ENCODE data around the gene MELTF. TPM values are rescaled to one million over a fixed set of nuclear protein-coding genes. Genes with fewer than 3 reads are reported as not detected.

MELTF gene
- total and polyA plus RNA-seq, 3 experiments from 2014 or later: 0.36 to 3.0 (median 2.2) TPM

DNA sequence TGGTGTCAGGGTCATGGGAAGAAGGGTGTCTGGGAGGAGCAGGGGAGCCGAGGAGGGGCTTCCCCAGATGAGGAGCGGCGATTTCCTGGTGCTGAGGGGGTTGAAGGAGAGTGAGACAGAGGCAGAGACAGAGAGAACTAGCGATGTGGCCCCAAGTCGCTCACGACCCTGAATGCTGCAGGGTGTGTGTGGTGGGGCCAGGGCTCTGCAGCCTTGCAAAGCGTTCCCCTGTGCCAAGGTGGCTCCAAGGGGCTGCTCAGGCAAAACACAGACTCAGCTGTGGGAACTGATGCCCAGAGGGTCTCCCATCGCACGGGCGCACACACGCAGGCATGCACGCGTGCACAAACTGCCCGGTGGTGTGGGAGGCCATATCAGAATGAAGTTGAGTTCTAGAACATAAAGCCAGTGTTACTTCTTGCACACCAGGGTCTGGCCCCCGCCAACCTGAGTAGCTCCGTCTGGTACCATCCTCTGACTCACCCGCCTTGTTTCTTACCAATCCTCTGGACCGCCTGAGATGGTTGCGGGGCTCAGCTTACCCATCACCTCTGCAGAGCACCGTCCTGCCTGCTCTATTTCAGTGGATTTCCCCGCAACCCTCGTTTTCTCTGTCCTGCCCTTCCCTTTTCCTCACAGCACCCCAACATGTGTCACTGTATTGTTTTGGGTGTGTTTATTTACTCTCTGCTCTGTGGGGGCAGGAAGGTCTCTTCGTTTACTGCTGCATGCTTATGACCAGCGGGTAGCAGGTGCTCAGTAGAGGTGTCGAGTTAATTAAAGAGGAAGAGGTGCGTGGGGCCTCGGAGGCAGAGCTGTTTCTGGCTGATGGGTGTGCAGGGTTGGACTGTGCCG is 4.5 kb downstream of the MELTF start:
- H3K4me1 Mint-ChIP-seq: peaks cover 5 to 18% (median 10%) of the 10 kb centered on the region in 3 donors
- POLR2A ChIA-PET: no interaction called here
- H3K4me3 Mint-ChIP-seq: peak overlapping the region in 2 of 7 donors; percentile 10 to 49
- H3K36me3 ChIP-seq (ENCODE audit: insufficient read depth, low read length): no peaks in the 10 kb centered on the region
- no peak overlapping the region for H3K4me3 ChIP-seq (ENCODE audit: low read length)
- H3K4me1 ChIP-seq (ENCODE audit: insufficient read depth, low read length): no peaks in the 10 kb centered on the region
- H3K27me3 Mint-ChIP-seq: peaks cover 6 to 10% of the 10 kb centered on the region in 2 donors
- no peaks in the 10 kb centered on the region for H3K27me3 ChIP-seq (ENCODE audit: insufficient read depth, low read length, poor library complexity, severe bottlenecking)
- H3K36me3 Mint-ChIP-seq: no peaks in the 10 kb centered on the region
- H3K9me3 Mint-ChIP-seq: no peaks in the 10 kb centered on the region
- peak overlapping the region in 1 of 8 donors; percentile 12 for H3K27ac Mint-ChIP-seq
- CTCF ChIA-PET: no interaction called here
- peak in 1 of 5 donors; percentile 22 for DNase-seq
- H3K9me3 ChIP-seq (ENCODE audit: low read length): no peaks in the 10 kb centered on the region
- no peak overlapping the region for H3K27ac ChIP-seq (ENCODE audit: low read depth, low read length)

DNA sequence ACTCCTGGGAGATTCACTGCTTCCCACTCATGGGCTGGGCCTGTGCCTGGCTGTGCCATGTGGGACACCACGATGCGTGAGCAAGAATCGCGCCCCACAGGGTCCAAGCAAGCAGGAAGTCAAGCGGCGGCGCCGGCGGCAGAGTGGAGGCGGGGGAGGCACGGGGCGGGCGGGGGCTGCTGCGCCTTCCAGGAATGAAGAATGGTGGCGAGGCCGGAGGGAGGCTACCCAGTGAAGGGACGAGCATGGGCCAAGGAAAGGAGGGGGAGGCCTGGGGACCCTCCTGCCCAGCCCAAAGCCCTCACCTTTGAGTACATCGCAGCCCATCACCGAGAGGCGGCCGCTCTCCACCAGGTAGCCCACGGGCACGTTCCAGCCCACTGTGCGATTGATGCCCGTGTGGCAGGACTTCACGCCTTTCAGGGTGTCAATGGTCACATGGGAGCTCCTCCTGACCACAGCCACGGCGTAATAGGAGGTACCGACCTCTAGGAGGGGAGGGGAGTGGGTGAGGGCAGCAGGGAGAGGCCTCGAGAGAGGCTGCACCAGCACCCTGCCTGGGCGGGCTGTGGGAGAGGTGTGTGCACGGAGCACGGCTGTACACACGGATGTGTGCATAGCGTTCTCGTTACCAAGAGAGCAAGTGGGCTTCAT is 5.5 kb downstream of the MELTF start:
- H3K27me3 ChIP-seq (ENCODE audit: insufficient read depth, low read length, poor library complexity, severe bottlenecking): no peaks in the 10 kb centered on the region
- H3K9me3 Mint-ChIP-seq: no peaks in the 10 kb centered on the region
- peaks cover 5 to 10% of the 10 kb centered on the region in 2 donors for H3K27me3 Mint-ChIP-seq
- no peak overlapping the region for H3K4me3 ChIP-seq (ENCODE audit: low read length)
- H3K27ac Mint-ChIP-seq: peak overlapping the region in 1 of 8 donors; percentile 24
- peaks cover 5 to 16% (median 8%) of the 10 kb centered on the region in 3 donors for H3K4me1 Mint-ChIP-seq
- H3K4me1 ChIP-seq (ENCODE audit: insufficient read depth, low read length): no peaks in the 10 kb centered on the region
- ChIA-PET POLR2A (no interaction called here), CTCF (no interaction called here)
- H3K36me3 ChIP-seq (ENCODE audit: insufficient read depth, low read length): no peaks in the 10 kb centered on the region
- peak in 1 of 5 donors; percentile 41 for DNase-seq
- no peaks in the 10 kb centered on the region for H3K9me3 ChIP-seq (ENCODE audit: low read length)
- H3K36me3 Mint-ChIP-seq: no peaks in the 10 kb centered on the region
- peak overlapping the region in 3 of 7 donors; percentile 6 to 44 (median 42) for H3K4me3 Mint-ChIP-seq
- H3K27ac ChIP-seq (ENCODE audit: low read depth, low read length): no peak overlapping the region

DNA sequence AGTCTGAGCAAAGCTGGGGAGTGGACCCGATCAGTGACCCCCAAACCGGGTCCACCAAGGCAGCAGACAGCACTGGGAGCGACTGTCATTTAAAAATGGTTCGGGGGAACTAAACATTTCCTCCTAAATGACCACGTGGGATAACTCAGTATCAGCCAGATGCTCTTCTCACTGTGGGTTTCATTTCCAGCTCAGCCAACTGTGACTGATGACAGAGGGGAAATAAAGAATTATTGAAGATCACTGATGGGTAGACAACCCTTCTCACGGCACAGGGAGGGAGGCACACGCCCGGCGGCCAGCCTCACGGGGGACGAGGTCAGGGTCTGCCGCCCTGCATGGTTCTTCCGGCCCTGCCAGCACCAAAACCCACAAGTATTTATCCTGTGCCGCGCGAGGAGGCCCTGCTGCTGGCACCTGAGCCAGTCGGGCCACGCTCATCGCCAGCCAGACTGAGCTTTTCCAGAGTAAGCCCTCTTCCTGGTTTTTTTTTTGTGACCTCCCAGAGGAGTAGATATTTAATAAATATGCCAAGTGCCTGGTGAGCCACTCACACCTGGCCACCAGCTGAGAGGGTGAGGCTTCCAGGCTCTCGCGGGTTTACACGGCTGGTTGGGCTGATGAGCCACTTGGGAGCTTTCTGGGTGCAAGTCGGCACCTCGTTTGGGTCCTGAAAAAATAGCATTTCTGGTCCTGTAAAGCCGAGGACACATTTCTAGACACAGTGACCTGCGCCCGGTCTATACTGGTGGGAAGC is 6.2 kb downstream of the MELTF start:
- H3K4me1 ChIP-seq (ENCODE audit: insufficient read depth, low read length): no peaks in the 10 kb centered on the region
- ChIA-PET CTCF (no interaction called here), POLR2A (no interaction called here)
- no peak overlapping the region for H3K4me3 ChIP-seq (ENCODE audit: low read length)
- Mint-ChIP-seq H3K9me3 (no peaks in the 10 kb centered on the region), H3K27me3 (peaks cover 5 to 10% of the 10 kb centered on the region in 2 donors), H3K27ac (peak overlapping the region in 4 of 8 donors; percentile 24 to 70 (median 46)), H3K4me1 (peaks cover 5 to 11% (median 6%) of the 10 kb centered on the region in 3 donors), H3K36me3 (no peaks in the 10 kb centered on the region), H3K4me3 (peak overlapping the region in 5 of 7 donors; percentile 42 to 68 (median 62))
- no peaks in the 10 kb centered on the region for H3K9me3 ChIP-seq (ENCODE audit: low read length)
- no peaks in the 10 kb centered on the region for H3K27me3 ChIP-seq (ENCODE audit: insufficient read depth, low read length, poor library complexity, severe bottlenecking)
- H3K36me3 ChIP-seq (ENCODE audit: insufficient read depth, low read length): no peaks in the 10 kb centered on the region
- H3K27ac ChIP-seq (ENCODE audit: low read depth, low read length): no peak overlapping the region
- DNase-seq: peak in 1 of 5 donors; percentile 22

DNA sequence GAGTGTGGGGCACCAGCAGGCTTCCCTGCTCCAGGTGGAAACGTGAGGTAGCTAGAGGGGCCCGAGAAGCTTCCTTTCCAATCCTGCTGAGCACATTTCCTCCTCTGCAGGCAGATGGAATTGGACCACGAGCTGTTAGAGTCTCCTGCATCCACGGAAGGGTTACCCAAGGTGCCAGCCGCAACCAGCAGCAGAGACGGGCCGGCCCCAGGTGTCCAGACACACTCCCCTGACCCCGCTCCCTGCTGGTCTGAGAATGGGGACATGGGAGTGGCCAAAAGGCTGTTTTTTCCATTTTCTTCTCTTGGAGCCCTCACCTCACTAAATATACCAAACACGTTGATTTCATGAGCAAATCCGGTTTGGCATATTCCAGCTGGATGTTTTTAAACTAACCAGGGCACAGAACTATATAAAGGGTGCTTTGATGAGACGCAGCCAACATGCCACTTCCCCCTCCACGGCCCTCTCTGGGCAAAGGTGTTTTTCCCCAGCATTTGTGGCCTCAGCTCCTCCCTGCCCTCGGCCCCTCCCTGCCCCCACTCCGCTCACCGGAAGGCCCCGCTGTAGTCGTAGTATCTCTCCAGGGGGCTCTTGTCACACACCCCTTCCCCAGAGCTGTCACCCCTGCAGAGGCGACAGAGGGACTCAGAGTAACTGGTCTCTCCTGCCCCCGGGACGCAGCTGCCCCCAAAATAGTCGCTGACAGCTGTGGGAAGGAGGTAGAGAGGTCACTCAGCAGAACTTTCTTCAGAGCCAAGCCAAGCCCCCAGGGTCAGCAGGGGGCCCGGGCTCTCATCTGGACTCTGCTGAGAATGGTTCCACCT is 7.0 kb downstream of the MELTF start:
- Histone ChIP-seq H3K27me3 (ENCODE audit: insufficient read depth, low read length, poor library complexity, severe bottlenecking) (no peaks in the 10 kb centered on the region), H3K36me3 (ENCODE audit: insufficient read depth, low read length) (no peaks in the 10 kb centered on the region), H3K4me3 (ENCODE audit: low read length) (no peak overlapping the region), H3K27ac (ENCODE audit: low read depth, low read length) (no peak overlapping the region), H3K4me1 (ENCODE audit: insufficient read depth, low read length) (no peaks in the 10 kb centered on the region), H3K9me3 (ENCODE audit: low read length) (no peaks in the 10 kb centered on the region)
- POLR2A ChIA-PET: no interaction called here
- H3K4me3 Mint-ChIP-seq: no peak overlapping the region
- no peak overlapping the region for H3K27ac Mint-ChIP-seq
- peaks cover 5 to 9% (median 6%) of the 10 kb centered on the region in 3 donors for H3K4me1 Mint-ChIP-seq
- H3K36me3 Mint-ChIP-seq: no peaks in the 10 kb centered on the region
- peaks cover 5 to 10% of the 10 kb centered on the region in 2 donors for H3K27me3 Mint-ChIP-seq
- peak in 1 of 5 donors; percentile 20 for DNase-seq
- H3K9me3 Mint-ChIP-seq: no peaks in the 10 kb centered on the region
- CTCF ChIA-PET: no interaction called here

DNA sequence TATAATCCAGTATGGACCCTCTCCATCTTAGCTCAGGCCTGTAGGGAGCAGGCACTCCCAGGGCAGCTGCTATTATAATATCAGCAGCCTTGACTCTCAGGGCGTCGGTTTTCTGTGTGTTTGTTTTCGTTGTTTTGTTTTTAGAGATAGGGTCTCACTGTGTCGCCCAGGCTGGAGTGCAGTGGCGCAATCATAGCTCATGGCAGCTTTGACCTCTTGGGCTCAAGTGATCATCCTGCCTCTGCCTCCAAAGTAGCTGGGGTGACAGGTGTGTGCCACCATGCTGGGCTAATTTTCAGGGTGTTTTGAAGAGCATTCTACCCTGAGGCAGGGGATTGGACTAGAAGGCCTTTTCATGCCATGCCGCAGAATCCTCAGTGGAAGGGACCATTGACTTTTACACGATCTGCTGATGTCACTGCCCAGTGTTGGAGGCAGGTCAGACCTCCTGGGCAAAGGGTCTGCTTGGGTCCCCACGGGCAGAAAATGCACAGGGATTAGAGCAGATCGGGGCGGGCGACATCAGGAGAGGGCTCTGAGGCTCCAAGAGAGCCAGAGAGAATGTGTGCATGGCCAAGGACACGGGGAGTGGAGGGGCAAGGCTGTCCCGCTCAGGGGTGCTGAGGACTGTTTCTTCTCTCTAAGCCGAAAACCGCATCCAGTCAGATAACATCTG is 7.8 kb downstream of the MELTF start:
- H3K27me3 ChIP-seq (ENCODE audit: insufficient read depth, low read length, poor library complexity, severe bottlenecking): no peaks in the 10 kb centered on the region
- no peak overlapping the region for H3K4me3 Mint-ChIP-seq
- ChIA-PET CTCF (no interaction called here), POLR2A (no interaction called here)
- no peaks in the 10 kb centered on the region for H3K4me1 ChIP-seq (ENCODE audit: insufficient read depth, low read length)
- no peak overlapping the region for H3K4me3 ChIP-seq (ENCODE audit: low read length)
- H3K27me3 Mint-ChIP-seq: peaks cover 5 to 10% of the 10 kb centered on the region in 2 donors
- H3K4me1 Mint-ChIP-seq: peaks cover 5 to 9% (median 6%) of the 10 kb centered on the region in 3 donors
- no peaks in the 10 kb centered on the region for H3K9me3 Mint-ChIP-seq
- H3K36me3 Mint-ChIP-seq: no peaks in the 10 kb centered on the region
- no peak overlapping the region for H3K27ac ChIP-seq (ENCODE audit: low read depth, low read length)
- peak in 1 of 5 donors; percentile 27 for DNase-seq
- peak overlapping the region in 1 of 8 donors; percentile 67 for H3K27ac Mint-ChIP-seq
- H3K36me3 ChIP-seq (ENCODE audit: insufficient read depth, low read length): no peaks in the 10 kb centered on the region
- no peaks in the 10 kb centered on the region for H3K9me3 ChIP-seq (ENCODE audit: low read length)

DNA sequence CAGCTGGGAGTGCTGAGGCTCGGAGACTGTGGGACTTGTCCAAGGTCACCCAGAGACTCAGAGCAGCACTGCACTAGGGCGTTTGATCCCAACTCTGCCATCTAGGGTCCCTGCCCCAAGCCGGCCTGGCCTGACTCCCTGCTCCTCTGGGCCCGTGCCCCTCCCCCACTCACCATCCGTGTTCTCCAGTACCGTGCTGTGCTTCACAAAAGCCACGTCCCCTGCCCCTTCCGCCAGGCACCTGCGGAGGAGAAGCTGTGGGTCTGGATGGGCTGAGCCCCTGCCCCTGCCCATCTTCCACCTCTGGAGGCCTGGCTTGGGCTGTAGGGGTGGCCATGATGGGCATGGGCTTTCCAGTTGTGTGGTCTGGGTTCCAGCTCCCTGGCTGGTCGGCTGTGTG is 8.4 kb downstream of the MELTF start:
- CTCF ChIA-PET: no interaction called here
- no peak overlapping the region for H3K4me3 ChIP-seq (ENCODE audit: low read length)
- H3K27me3 ChIP-seq (ENCODE audit: insufficient read depth, low read length, poor library complexity, severe bottlenecking): no peaks in the 10 kb centered on the region
- DNase-seq: peak in 1 of 5 donors; percentile 34
- H3K36me3 ChIP-seq (ENCODE audit: insufficient read depth, low read length): no peaks in the 10 kb centered on the region
- POLR2A ChIA-PET: no interaction called here
- Mint-ChIP-seq H3K4me3 (no peak overlapping the region), H3K4me1 (peaks cover 5 to 9% (median 6%) of the 10 kb centered on the region in 3 donors), H3K36me3 (no peaks in the 10 kb centered on the region), H3K27me3 (peaks cover 5 to 10% of the 10 kb centered on the region in 2 donors), H3K27ac (no peak overlapping the region), H3K9me3 (no peaks in the 10 kb centered on the region)
- no peaks in the 10 kb centered on the region for H3K4me1 ChIP-seq (ENCODE audit: insufficient read depth, low read length)
- H3K9me3 ChIP-seq (ENCODE audit: low read length): no peaks in the 10 kb centered on the region
- H3K27ac ChIP-seq (ENCODE audit: low read depth, low read length): no peak overlapping the region

DNA sequence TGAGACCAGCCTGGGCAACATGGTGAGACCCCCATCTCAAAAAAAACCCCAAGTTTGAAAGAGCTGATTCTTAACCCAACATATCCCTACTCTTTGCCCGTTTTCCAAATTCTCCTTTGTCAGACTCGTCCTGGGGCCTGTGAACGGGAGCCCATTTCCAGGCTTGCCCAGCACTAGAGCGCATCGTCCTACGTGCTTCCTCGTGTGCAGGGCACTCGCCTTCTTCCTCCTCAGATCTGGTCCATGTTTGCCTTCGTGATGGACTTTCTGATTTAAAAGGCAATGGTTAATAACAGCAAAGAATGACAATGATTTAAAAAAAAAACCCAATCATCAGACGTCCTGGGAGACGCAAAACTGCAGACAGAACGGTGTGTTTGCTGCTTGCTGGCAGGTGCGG is 10.1 kb downstream of the MELTF start:
- peaks cover 3 to 9% (median 5%) of the 10 kb centered on the region in 3 donors for H3K4me1 Mint-ChIP-seq
- ChIA-PET CTCF (interaction anchor here (0.9 kb wide), 1 partner anchor 10 kb away, joined by 3 read pairs; the partner anchor contains the start of gene MELTF), POLR2A (interaction anchor here (0.5 kb wide), 1 partner anchor 86 kb away, joined by 3 read pairs; no protein-coding TSS in a partner anchor)
- H3K27me3 Mint-ChIP-seq: peaks cover 1 to 8% of the 10 kb centered on the region in 2 donors
- no peak overlapping the region for H3K4me3 Mint-ChIP-seq
- no peaks in the 10 kb centered on the region for H3K36me3 ChIP-seq (ENCODE audit: insufficient read depth, low read length)
- H3K4me3 ChIP-seq (ENCODE audit: low read length): no peak overlapping the region
- no peak overlapping the region for H3K27ac Mint-ChIP-seq
- no peaks in the 10 kb centered on the region for H3K27me3 ChIP-seq (ENCODE audit: insufficient read depth, low read length, poor library complexity, severe bottlenecking)
- H3K27ac ChIP-seq (ENCODE audit: low read depth, low read length): no peak overlapping the region
- no peaks in the 10 kb centered on the region for H3K9me3 Mint-ChIP-seq
- H3K4me1 ChIP-seq (ENCODE audit: insufficient read depth, low read length): no peaks in the 10 kb centered on the region
- H3K9me3 ChIP-seq (ENCODE audit: low read length): no peaks in the 10 kb centered on the region
- no peaks in the 10 kb centered on the region for H3K36me3 Mint-ChIP-seq
- no peak for DNase-seq

All from CD8-positive, alpha-beta memory T cell (primary cell).